ENCODE data around the gene HUNK. TPM values are rescaled to one million over a fixed set of nuclear protein-coding genes. Genes with fewer than 3 reads are reported as not detected.

HUNK gene
- total RNA-seq, 1 donor from 2014 or later: 3.1 TPM

- Histone ChIP-seq H3K36me3 (ENCODE audit: control insufficient read depth, insufficient read depth, low read length) (no peaks in the 10 kb centered on the region), H3K4me3 (ENCODE audit: low read depth, low read length) (no peak overlapping the region), H3K27me3 (ENCODE audit: control insufficient read depth, insufficient read depth, low read length) (peaks cover 42% of the 10 kb centered on the region)
- no peak for DNase-seq (ENCODE audit: low read depth)
- no peak for TF ChIP-seq CTCF (IDR thresholded peaks at IDR 0.05; ENCODE audit: insufficient read depth, low read length, poor library complexity, severe bottlenecking)
Observed at GRCh38 chr21:31872072-31872451, 758 bp upstream of the HUNK start.

DNA sequence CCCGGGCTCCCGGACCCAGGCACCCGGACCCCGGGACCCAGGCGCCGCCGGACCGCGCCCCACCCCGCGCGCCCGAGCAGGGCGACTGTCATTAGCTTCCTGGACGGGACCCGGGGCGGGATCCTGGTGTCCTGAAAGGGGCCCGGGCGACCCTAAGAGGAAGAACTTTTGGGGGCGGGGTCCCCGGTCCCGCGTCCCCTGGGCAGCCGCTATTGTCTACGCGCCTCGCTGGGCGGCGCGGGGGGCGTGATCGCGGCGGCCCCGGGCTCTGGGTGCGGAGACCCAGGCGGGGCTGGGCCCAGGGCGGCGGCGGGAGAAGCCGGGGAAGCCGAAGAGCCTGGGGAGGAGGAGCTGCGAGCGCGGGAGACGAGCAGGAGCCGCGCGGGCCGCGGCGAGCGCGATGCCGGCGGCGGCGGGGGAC, 465 bp downstream of the HUNK start:
- no peak for TF ChIP-seq CTCF (IDR thresholded peaks at IDR 0.05; ENCODE audit: insufficient read depth, low read length, poor library complexity, severe bottlenecking)
- DNase-seq (ENCODE audit: low read depth): no peak
- Histone ChIP-seq H3K27me3 (ENCODE audit: control insufficient read depth, insufficient read depth, low read length) (peaks cover 42% of the 10 kb centered on the region), H3K4me3 (ENCODE audit: low read depth, low read length) (peak overlapping the region; percentile 50), H3K36me3 (ENCODE audit: control insufficient read depth, insufficient read depth, low read length) (no peaks in the 10 kb centered on the region)

GRCh38 chr21:31873696-31874599, 1.1 kb downstream of the HUNK start:
- TF ChIP-seq CTCF (IDR thresholded peaks at IDR 0.05; ENCODE audit: insufficient read depth, low read length, poor library complexity, severe bottlenecking): peak; percentile 42
- DNase-seq (ENCODE audit: low read depth): no peak
- Histone ChIP-seq H3K27me3 (ENCODE audit: control insufficient read depth, insufficient read depth, low read length) (peaks cover 42% of the 10 kb centered on the region), H3K4me3 (ENCODE audit: low read depth, low read length) (peak overlapping the region; percentile 50), H3K36me3 (ENCODE audit: control insufficient read depth, insufficient read depth, low read length) (no peaks in the 10 kb centered on the region)

- DNase-seq (ENCODE audit: low read depth): no peak
- H3K4me3 ChIP-seq (ENCODE audit: low read depth, low read length): no peak overlapping the region
- TF ChIP-seq CTCF (IDR thresholded peaks at IDR 0.05; ENCODE audit: insufficient read depth, low read length, poor library complexity, severe bottlenecking): no peak
- no peaks in the 10 kb centered on the region for H3K36me3 ChIP-seq (ENCODE audit: control insufficient read depth, insufficient read depth, low read length)
- H3K27me3 ChIP-seq (ENCODE audit: control insufficient read depth, insufficient read depth, low read length): peaks cover 34% of the 10 kb centered on the region
Observed at GRCh38 chr21:31874812-31875212, 2.0 kb downstream of the HUNK start.

GRCh38 chr21:31875496-31876015, 2.7 kb downstream of the HUNK start:
- H3K36me3 ChIP-seq (ENCODE audit: control insufficient read depth, insufficient read depth, low read length): no peaks in the 10 kb centered on the region
- H3K27me3 ChIP-seq (ENCODE audit: control insufficient read depth, insufficient read depth, low read length): peaks cover 31% of the 10 kb centered on the region
- DNase-seq (ENCODE audit: low read depth): no peak
- no peak for TF ChIP-seq CTCF (IDR thresholded peaks at IDR 0.05; ENCODE audit: insufficient read depth, low read length, poor library complexity, severe bottlenecking)
- no peak overlapping the region for H3K4me3 ChIP-seq (ENCODE audit: low read depth, low read length)
